ENCODE measurements around the gene ZFX. TPM values are rescaled to one million over a fixed set of nuclear protein-coding genes. Genes with fewer than 3 reads are reported as not detected.

Gene ZFX
- total RNA-seq, 3 donors from 2014 or later (not counting 1 experiment from before 2014, with no cell fraction given) = 60.9 to 123 (median 63.0) TPM

DNA sequence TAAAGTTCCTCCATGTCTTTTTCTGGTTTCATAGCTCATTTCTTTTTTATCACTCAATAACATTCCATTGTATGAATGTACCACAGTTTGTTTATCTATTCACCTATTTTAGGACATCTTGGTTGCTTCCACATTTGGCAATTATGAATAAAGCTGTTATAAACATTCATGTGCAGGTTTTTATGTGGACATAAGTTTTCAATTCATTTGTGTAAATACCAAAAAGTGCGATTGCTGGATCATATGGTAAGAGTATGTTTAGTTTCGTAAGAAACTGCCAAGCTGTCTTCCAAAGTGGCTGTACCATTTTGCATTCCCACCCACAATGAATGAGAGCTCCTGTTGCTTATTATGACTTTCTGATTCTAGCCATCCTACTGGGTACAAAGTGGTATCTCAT is 36.3 kb upstream of the ZFX start:
- no peak for ATAC-seq
- no peak overlapping the region for H3K27ac ChIP-seq (ENCODE audit: low read length)

DNA sequence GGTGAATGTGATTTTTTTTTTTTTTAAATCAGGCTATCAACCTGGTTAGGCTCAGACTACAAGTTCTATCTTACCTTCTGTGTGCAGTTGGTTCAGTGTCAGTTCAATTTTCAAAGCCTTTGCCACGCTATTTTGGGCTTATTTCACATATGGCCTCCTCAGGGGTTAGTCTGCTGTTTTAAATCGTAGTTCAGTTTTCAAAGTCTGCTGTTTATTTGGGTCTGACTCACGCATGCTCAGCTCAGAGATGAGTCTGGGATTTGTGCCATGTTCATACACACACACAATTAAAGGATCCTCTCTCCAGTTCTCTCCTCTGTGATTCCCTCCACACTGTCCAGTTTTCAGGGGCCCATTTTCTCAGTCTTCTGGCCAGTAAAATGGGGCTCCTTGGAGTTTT is 32.3 kb upstream of the ZFX start:
- Mint-ChIP-seq H3K27ac (no peak overlapping the region), H3K36me3 (no peaks in the 10 kb centered on the region), H3K9me3 (no peaks in the 10 kb centered on the region), H3K4me3 (no peak overlapping the region), H3K27me3 (ENCODE audit: low read depth in 2 of 2) (no peaks in the 10 kb centered on the region), H3K4me1 (no peaks in the 10 kb centered on the region)
- Histone ChIP-seq H3K27ac (ENCODE audit: low read length) (no peak overlapping the region), H3K36me3 (ENCODE audit: control insufficient read depth, insufficient read depth, low read length) (no peaks in the 10 kb centered on the region), H3K9me3 (ENCODE audit: control insufficient read depth, insufficient read depth, low read length) (no peaks in the 10 kb centered on the region), H3K4me1 (ENCODE audit: control insufficient read depth, insufficient read depth, low read length) (no peaks in the 10 kb centered on the region), H3K4me3 (ENCODE audit: low read length) (no peak overlapping the region), H3K27me3 (ENCODE audit: control insufficient read depth, insufficient read depth, low read length) (no peaks in the 10 kb centered on the region)
- TF ChIP-seq, protein P1, sequence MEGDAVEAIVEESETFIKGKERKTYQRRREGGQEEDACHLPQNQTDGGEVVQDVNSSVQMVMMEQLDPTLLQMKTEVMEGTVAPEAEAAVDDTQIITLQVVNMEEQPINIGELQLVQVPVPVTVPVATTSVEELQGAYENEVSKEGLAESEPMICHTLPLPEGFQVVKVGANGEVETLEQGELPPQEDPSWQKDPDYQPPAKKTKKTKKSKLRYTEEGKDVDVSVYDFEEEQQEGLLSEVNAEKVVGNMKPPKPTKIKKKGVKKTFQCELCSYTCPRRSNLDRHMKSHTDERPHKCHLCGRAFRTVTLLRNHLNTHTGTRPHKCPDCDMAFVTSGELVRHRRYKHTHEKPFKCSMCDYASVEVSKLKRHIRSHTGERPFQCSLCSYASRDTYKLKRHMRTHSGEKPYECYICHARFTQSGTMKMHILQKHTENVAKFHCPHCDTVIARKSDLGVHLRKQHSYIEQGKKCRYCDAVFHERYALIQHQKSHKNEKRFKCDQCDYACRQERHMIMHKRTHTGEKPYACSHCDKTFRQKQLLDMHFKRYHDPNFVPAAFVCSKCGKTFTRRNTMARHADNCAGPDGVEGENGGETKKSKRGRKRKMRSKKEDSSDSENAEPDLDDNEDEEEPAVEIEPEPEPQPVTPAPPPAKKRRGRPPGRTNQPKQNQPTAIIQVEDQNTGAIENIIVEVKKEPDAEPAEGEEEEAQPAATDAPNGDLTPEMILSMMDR (IDR thresholded peaks at IDR 0.05) = no peak
- DNase-seq = no peak
- 88% methylated on average over 3 of the region's 3 CpGs for WGBS (ENCODE audit: insufficient coverage)
- intact Hi-C loops (cut with micrococcal nuclease) = no loop called here
- ATAC-seq = no peak

More for the DNA sequence above, 36.3 kb upstream of the ZFX start:
- no peaks in the 10 kb centered on the region for H3K4me1 Mint-ChIP-seq
- no peaks in the 10 kb centered on the region for H3K9me3 Mint-ChIP-seq
- H3K4me1 ChIP-seq (ENCODE audit: control insufficient read depth, insufficient read depth, low read length) = no peaks in the 10 kb centered on the region
- H3K36me3 ChIP-seq (ENCODE audit: control insufficient read depth, insufficient read depth, low read length) = no peaks in the 10 kb centered on the region
- H3K36me3 Mint-ChIP-seq = no peaks in the 10 kb centered on the region
- H3K27ac Mint-ChIP-seq = no peak overlapping the region
- TF ChIP-seq, protein P1 (IDR thresholded peaks at IDR 0.05) = no peak
- no peaks in the 10 kb centered on the region for H3K27me3 ChIP-seq (ENCODE audit: control insufficient read depth, insufficient read depth, low read length)
- intact Hi-C loops (cut with micrococcal nuclease) = no loop called here
- H3K4me3 Mint-ChIP-seq = no peak overlapping the region
- 80% methylated on average over 2 of the region's 2 CpGs for WGBS (ENCODE audit: insufficient coverage)
- no peaks in the 10 kb centered on the region for H3K9me3 ChIP-seq (ENCODE audit: control insufficient read depth, insufficient read depth, low read length)
- H3K27me3 Mint-ChIP-seq (ENCODE audit: low read depth in 2 of 2) = no peaks in the 10 kb centered on the region
- DNase-seq = no peak
- no peak overlapping the region for H3K4me3 ChIP-seq (ENCODE audit: low read length)

DNA sequence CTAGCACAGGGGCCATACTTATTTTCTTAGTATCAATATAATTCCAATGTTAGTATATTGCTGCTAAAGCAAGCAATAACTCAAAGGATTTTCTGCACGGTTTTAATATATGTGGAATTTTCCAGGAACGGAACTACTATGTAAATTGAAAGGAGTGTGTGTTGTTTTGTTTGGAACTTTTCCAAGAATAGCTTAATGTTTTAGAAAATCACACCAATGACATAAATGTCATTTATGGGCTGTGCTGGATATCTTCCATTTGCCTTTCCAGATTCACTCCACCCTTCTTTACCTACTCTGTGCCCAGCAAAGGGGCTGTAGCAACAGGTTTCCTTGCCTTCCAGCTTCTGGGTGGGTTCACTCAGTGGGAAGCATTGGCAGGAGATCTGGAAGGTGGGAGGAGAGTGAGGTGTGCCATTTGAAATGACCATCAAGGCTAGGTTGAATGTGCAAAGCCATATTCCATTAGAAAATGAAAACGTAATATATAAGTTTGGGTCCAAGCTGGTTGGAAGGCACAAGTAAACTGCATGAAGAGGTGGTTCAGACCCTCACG is 25.2 kb upstream of the ZFX start:
- H3K4me1 Mint-ChIP-seq = no peaks in the 10 kb centered on the region
- no peak overlapping the region for H3K4me3 Mint-ChIP-seq
- H3K36me3 Mint-ChIP-seq = no peaks in the 10 kb centered on the region
- H3K27me3 Mint-ChIP-seq (ENCODE audit: low read depth in 2 of 2) = no peaks in the 10 kb centered on the region
- Histone ChIP-seq H3K4me1 (ENCODE audit: control insufficient read depth, insufficient read depth, low read length) (no peaks in the 10 kb centered on the region), H3K9me3 (ENCODE audit: control insufficient read depth, insufficient read depth, low read length) (no peaks in the 10 kb centered on the region), H3K36me3 (ENCODE audit: control insufficient read depth, insufficient read depth, low read length) (no peaks in the 10 kb centered on the region), H3K27ac (ENCODE audit: low read length) (no peak overlapping the region), H3K27me3 (ENCODE audit: control insufficient read depth, insufficient read depth, low read length) (no peaks in the 10 kb centered on the region), H3K4me3 (ENCODE audit: low read length) (no peak overlapping the region)
- TF ChIP-seq, protein P1 (IDR thresholded peaks at IDR 0.05) = no peak
- H3K27ac Mint-ChIP-seq = no peak overlapping the region
- 94% methylated on average over 2 of the region's 4 CpGs for WGBS (ENCODE audit: insufficient coverage)
- H3K9me3 Mint-ChIP-seq = no peaks in the 10 kb centered on the region
- intact Hi-C loops (cut with micrococcal nuclease) = no loop called here
- no peak for ATAC-seq
- no peak for DNase-seq

DNA sequence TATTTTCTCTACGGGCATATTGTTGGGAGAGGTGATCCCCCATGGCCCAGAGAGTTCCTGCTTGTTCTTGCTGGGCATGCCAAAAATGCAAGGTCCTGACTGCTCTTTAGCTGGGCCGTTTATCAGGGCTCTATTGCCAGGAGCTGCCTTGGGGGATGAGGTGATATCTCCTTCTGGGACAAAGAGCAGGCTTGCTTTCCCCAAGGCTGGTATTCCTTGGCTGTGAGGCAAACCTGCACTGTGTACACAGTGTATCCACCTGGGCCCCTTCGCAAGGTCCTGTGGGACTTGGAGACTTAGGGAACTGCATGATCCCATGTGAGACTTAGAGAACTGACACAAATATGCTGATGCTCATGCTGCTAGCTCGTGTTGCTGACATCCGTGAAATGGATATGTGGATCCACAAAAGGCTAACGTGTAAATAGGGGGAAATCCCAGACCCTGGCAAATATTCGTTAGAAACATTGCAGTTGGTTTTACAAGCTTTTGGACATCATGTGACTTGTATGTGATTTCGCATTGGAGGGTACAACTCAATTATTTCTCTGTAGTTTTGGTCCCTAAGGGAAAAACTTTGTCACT is 24.4 kb upstream of the ZFX start:
- Mint-ChIP-seq H3K4me1 (no peaks in the 10 kb centered on the region), H3K9me3 (no peaks in the 10 kb centered on the region), H3K36me3 (no peaks in the 10 kb centered on the region), H3K27ac (no peak overlapping the region), H3K27me3 (ENCODE audit: low read depth in 2 of 2) (no peaks in the 10 kb centered on the region), H3K4me3 (no peak overlapping the region)
- ATAC-seq (no peak), DNase-seq (no peak)
- intact Hi-C loops (cut with micrococcal nuclease) = no loop called here
- Histone ChIP-seq H3K4me3 (ENCODE audit: low read length) (no peak overlapping the region), H3K27me3 (ENCODE audit: control insufficient read depth, insufficient read depth, low read length) (no peaks in the 10 kb centered on the region), H3K36me3 (ENCODE audit: control insufficient read depth, insufficient read depth, low read length) (no peaks in the 10 kb centered on the region), H3K27ac (ENCODE audit: low read length) (no peak overlapping the region), H3K9me3 (ENCODE audit: control insufficient read depth, insufficient read depth, low read length) (no peaks in the 10 kb centered on the region), H3K4me1 (ENCODE audit: control insufficient read depth, insufficient read depth, low read length) (no peaks in the 10 kb centered on the region)
- TF ChIP-seq, protein P1 (IDR thresholded peaks at IDR 0.05) = no peak
- WGBS (ENCODE audit: insufficient coverage) = 81% methylated on average over 7 of the region's 8 CpGs

Data from natural killer cell (primary cell).